Measurements from ENCODE around the gene KCTD11.

Gene KCTD11

DNA sequence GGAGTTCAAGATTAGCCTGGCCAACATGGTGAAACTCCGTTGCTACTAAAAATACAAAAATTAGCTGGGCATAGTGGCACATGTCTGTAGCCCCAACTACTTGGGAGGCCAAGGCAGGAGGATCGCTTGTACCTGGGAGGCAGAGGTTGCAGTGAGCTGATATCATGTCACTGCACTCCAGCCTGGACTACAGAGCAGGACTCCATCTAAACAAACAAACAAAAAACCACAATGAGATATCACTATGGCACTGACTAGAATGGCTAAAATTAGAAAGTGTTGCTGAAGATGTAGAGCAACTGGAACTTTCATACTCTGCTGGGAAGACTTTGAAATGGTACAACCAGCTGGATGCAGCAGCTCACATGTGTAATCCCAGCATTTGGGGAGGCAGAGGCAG lies 22.4 kb downstream of the KCTD11 start:
- no peak for DNase-seq (ENCODE audit: low read depth, low spot score)

DNA sequence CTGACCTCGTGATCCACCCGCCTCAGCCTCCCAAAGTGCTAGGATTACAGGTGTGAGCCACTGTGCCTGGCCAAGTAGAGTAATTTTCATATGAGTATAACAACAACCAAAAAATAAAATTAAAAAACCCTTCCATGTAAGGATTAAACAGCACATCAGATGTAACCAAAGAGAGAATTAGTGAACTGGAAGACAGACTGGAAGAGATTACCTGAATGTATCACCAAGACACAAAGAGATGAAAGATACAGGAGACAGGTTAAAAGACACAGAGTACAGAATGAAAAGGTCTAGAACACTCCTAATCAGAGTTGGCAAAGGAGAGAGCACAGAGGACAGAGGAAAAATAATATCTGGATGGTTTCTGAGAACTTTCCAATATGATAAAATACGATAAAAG lies 27.2 kb downstream of the KCTD11 start:
- DNase-seq (ENCODE audit: low read depth, low spot score), result no peak

DNA sequence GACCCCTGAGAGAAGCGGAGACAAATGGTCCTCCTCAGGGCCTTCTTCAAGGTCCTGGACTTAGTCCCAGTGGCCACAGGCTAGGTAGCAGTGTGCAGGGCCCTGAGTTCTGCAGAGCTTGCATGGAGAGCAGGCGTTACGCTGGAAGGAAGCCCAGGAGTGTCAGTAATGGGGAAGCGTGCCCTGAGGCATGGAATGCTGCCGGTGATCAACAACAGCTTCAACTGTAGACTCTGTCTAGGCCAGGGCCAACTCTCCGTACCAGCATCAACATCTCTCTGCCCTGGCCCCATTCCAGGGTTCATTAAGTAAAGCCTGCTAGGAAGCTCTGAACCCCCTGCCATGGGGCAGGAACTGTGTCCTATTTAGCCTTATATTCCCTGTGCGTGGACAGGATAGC lies 28.4 kb downstream of the KCTD11 start:
- no peak for DNase-seq (ENCODE audit: low read depth, low spot score)

DNA sequence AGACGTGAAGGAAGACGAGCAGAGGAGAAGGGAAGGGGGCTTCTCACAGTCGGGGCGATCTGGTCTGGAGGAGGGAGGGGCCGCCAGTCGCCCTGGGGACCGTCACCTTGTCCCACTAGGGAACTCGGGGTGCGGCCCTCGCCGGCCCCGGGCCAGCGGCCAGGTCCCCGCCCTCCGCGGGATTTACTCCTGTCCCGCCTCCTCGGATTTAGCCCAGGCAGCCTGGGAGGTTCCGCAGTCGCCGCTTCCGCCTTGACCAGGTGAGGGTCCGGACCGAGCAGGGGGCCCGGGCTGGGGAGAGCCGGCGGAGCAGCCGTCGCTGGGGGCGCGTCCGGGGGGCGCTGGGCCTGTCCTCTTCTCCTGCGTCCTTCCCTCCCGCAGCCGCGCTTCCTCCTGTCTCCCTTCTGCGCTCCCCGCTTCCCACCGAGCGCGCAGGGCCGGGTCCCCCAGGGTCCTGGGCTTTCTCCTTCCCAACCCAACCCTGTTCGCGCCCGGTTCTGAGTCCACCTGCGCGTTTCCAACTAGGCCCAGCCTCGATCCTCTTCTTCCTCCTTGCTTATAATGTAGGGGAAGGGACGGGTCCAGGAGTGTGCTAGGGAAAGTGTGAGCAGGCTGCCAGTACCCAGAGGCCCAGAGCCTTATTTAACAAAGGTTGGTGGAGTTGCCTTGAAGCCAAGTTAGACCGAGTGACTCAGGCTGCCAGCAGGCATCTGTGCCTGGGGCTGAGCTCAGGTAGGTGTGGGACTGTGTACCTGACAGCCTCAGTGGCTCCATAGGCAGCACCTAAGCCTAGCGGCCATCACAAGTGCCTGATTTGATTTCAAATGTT lies 29.1 kb downstream of the KCTD11 start, which contains the start of gene TNK1:
TSS of gene TNK1 (plus strand) at position 235 of the 829 bp plus-strand sequence. CDS start 1,838 bp downstream, outside the sequence.
- no peak for DNase-seq (ENCODE audit: low read depth, low spot score)

DNA sequence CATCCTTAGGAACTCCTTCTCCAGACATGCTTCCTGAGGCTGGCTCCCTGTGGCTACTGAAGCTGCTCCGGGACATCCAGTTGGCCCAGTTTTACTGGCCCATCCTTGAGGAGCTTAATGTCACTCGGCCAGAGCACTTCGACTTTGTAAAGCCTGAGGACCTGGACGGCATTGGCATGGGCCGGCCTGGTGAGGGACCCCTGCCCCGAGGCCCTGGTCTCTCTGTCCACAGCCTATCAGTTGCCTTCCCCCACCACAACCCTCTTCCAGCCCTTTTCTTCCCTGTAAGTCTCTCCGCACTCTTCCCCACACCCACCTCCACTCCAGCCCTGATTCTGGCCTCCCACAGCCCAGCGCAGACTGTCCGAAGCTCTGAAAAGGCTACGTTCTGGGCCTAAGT lies 30.9 kb downstream of the KCTD11 start:
- DNase-seq (ENCODE audit: low read depth, low spot score), result no peak

DNA sequence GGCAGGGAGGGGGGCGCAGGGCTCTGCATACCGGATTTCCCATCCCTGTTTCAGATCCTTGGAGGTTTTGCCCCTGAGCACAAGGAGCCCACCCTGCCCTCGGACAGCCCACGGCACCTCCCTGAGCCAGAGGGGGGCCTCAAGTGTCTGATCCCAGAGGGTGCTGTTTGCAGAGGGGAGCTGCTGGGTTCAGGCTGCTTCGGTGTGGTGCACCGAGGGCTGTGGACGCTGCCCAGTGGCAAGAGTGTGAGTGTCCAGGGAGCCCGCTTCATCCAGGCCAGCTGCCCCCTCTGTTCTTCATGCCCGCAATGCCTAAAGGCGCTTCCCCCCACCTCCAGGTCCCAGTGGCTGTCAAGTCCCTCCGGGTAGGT lies 31.4 kb downstream of the KCTD11 start:
- DNase-seq (ENCODE audit: low read depth, low spot score), result no peak

DNA sequence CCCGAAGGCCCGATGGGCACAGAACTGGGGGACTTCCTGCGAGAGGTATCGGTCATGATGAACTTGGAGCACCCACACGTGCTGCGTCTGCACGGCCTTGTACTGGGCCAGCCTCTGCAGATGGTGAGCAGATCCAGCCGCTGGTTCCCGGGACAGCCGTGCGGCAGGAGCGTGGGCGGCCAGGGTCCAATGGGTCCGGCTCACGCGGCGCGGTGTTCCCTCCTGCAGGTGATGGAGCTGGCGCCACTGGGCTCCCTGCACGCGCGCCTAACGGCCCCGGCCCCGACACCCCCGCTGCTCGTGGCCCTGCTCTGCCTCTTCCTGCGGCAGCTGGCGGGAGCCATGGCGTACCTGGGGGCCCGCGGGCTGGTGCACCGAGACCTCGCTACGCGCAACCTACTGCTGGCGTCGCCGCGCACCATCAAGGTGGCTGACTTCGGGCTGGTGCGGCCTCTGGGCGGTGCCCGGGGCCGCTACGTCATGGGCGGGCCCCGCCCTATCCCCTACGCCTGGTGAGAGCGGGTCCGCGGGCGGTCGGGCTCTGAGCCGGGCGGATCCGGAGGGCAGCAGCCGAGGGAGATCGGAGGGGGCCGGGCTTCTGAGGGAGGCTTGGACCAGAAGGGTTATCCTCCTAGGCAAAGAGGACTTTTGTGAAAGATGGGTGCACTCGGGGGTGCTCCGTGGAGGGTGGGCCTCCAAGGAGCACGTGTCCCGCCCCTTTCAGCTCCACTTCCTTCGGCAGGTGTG lies 32.0 kb downstream of the KCTD11 start:
- peak; percentile 60 for DNase-seq (ENCODE audit: low read depth, low spot score)

DNA sequence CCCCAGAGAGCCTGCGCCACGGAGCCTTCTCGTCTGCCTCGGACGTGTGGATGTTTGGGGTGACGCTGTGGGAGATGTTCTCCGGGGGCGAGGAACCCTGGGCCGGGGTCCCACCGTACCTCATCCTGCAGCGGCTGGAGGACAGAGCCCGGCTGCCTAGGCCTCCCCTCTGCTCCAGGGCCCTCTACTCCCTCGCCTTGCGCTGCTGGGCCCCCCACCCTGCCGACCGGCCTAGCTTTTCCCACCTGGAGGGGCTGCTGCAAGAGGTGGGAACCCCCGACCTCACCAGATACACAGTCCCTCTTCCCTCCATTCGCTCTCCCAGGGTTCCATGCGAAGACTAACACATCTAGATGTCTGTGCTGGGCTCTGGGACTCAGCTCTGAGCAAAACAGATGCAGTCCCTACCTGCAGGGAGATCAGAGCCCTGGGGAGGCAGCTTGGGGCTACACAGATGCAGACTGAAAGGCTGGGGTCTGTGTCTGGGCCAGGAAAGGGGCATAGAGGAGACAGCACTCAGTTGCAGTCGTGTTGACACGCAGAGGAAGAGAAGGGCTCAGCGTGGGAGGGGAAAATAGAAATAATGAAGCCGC lies 32.6 kb downstream of the KCTD11 start:
- no peak for DNase-seq (ENCODE audit: low read depth, low spot score)

DNA sequence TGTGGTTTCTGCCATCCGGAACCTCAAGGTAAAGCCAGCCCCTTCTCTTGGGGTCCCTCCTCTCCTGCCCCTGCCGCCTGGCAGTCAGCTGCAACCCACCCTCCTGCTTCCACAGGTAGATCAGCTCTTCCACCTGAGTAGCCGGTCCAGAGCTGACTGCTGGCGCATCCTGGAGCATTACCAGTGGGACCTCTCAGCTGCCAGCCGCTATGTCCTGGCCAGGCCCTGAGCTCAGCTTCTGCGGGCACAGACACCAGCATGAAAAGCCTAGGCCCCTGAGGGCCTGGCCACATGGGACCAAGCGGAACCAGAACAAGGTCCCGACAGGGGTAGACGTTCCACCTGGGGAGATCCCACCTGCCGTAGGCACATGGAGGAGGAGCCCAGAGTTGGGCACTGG lies 36.9 kb downstream of the KCTD11 start:
- no peak for DNase-seq (ENCODE audit: low read depth, low spot score)

DNA sequence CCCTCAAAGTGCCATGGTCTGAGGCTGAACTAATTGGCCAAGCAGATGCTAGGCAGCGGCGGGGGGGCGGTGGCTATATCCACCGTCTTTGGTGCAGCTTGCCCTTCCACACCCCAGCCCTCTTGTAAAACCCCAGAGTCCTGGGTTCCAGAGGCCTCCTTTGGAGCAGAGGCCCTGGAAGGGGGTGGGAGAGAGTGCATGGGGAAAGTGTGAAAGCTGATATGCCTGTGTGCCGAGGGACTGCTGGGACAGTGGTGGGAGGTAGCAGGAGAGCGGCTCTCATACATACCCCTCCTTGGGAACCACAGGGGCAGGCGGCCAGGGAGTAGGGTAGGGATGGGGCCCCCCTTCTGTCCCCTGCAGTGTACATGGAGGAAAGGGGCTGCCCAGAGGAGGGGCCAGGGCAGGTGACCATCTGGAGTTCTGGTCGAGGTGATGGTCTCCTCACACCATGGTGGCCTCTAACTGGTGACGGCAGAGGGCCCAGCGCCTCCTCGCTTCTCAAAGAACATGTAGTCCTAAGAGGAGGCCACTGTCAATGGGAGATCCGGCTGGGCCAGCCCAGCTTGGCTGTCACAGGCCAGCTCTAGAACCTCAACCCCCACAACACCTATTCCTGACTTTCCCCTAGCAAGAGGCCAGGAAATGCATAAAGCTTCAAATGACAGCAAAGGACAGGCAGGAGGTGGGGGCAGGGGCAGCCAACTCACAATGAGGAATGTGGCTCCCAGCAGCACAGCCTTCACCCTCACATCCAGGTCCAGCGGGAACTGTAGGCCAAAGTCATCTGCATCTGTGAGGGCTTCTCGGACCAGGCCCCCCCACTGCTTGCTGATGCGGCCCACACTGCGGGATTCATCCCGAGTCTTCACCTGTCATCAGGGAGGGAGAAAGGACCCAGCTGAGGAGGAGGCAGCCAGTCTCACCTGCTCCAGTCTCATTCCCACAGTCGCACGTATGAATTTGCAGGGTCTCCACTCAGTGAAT lies 38.3 kb downstream of the KCTD11 start:
- no peak for DNase-seq (ENCODE audit: low read depth, low spot score)

DNA sequence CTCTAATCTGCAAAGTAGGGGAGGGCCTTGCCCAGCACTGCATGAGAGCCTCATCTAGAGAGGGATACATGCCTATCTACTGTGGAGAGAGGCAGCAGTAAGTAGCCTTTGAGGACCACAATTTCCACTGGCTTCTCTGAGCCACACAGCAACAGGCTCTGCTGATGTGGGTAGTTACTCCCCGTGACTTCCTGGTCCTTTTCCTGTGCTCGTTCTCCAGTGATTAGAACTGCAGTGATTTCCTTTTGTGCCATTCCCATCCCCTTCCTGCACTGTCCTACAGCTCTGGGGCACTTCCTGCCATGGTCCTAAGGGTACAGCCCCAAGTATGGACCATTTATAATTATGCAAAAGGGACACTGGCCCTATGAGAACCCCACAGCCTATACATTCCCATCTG lies 39.3 kb downstream of the KCTD11 start:
- DNase-seq (ENCODE audit: low read depth, low spot score), result no peak

DNA sequence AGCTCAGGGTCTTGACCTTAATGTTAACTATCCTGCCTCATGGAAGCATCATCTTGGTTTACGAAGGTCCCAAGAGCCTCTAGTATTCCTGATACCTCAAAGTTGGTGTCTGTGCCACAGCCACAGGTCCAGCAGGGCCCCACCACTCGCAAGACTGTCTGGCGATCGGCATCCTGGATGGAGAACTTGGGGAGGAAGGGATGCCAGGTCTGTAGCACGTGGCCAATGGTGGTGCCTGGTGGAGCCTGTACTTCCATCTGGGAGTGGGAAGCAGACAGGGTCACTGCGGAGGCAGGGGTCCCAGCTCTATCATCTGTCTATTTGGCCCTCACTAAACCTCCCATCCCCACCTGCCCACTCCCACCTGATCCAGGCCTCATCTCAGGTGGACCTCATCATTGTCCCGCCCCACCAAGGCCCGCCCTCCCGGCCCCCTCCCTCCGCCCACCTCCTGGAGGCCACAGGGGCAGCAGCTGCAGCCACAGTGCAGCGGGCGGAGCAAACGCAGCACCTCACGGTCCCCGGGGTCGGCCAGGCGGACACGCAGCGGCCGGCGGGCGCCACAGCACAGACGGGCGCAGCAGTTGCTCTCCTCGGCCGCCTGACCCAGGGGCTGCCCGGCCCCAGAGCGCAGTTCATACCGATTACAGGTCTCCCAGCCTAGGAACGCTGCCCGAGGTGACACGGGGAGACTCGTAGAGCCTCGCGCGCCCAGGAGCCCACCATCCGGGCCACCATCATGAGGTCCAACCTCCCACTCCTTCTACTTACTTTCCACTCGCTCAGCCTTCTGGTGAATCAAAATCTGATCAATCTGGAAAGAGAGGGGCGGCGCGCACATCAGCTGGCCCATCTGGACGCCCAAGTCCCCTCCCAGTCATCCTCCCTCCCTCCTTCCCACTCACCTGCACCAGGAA lies 41.0 kb downstream of the KCTD11 start:
- DNase-seq (ENCODE audit: low read depth, low spot score), result no peak

DNA sequence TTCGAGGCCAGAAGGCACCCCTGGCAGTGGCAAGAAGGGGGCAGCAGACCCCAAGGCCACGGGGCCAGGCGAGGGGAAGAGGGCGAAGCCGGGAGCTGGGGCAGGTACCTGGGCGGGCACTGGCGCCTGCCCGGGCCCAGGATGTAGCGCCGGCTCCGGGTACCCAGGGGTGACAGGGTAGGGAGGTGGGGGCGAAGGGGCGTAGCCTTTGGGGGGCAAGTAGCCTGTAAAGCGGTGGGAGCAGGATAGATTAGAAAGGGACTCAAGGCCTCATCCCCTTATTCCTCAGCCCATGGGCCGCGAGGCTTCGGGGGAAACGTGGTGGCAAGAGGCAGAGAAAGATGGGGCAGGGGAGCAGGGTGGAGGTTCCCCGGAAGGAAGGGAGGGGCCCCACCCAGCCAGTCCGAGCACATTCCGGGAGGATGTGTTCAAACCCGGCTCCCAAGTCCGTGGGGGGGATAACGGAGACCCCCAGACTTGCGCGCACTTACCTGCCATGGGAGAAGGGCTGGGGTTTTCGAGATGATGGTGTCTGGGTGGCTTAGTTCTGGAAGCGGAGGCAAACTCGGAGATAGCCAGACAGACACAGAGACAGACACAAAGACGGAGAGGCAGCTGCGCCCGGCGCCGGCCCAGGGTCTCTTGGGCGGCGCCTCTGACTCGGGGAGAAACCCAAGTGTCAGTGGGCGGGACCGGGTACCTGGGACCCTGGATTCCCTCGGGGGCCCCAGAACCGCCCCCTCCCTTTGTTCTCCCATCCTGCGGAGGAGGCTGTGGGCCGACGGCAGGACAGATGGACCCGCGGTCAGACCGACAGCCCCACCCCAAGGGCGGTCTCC lies 41.9 kb downstream of the KCTD11 start:
- no peak for DNase-seq (ENCODE audit: low read depth, low spot score)

DNA sequence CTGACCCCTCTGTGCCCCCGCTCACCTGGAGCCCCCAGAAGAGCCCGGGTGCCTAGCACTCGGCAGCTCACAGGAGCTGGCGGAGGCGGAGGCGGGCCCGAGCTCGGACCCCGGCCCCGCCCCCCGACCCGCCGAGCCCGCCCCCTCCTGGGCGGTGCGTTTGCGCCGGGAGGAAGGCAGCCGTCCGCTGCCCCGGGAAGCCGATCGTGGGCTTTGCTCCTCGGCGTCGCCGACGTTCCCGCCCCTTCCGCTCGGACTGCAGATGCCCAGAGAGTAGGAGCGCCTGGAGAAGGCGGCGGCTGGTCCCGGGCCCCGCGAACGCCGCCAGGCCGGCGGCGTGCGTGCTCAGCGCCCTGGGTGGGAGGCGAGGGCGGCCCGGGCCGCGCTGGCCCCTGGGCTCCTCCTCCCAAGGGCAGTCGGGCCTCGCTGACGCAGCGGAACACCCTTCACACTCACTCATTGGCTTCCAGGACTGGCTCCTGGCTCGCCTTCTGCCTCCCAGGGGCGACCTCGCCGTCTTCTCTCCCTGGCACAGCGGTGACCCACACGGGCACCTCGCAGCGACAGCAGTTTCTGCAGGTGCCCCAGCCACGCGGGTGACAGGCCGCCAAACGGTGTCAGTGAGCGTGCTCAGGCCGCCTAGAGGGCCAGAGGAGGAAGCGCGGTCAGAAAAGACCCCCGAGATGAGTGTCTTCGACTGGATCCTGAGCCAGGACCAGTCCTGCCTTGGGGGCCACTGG lies 42.7 kb downstream of the KCTD11 start, which contains the start of gene PLSCR3:
TSS of gene PLSCR3 (minus strand) at position 74 of the 740 bp plus-strand sequence. CDS start 415 bp downstream, outside the sequence.
- DNase-seq (ENCODE audit: low read depth, low spot score), result peak; percentile 62

DNA sequence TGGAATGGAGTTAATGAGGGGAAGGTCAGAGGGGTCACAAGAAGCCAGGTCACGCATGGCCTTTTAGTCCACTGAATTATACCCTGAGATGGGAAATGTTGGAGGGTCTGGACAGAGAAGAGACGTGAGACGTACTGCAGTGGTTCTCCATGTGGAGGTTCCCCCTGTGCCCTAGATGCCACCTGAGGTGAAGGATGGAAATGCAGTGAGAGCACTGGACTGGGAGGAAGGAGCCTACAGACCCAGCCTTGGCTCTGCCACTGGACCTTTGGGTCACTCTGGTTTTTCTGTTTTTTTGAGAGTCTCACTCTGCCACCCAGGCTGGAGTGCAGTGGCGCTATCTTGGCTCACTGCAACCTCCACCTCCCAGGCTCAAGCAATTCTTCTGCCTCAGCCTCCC lies 44.2 kb downstream of the KCTD11 start:
- DNase-seq (ENCODE audit: low read depth, low spot score), result no peak

DNA sequence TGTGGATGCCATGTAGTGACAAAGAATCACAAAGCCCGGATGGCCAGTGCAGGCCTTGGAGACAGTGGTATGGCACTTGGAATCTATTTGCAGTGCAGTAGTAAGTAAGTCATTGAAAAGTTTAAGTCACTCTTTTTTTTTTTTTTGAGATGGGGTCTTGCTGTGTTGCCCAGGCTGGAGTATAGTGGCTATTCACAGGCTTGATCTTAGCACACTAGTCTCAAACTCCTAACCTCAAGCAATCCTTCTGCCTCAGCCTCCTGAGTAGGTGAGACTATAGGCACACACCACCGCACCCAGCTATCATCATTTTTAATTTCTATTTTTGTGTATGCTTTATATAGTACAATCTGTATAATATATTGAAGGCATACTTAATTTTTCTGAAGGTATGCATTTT lies 46.6 kb downstream of the KCTD11 start:
- no peak for DNase-seq (ENCODE audit: low read depth, low spot score)

DNA sequence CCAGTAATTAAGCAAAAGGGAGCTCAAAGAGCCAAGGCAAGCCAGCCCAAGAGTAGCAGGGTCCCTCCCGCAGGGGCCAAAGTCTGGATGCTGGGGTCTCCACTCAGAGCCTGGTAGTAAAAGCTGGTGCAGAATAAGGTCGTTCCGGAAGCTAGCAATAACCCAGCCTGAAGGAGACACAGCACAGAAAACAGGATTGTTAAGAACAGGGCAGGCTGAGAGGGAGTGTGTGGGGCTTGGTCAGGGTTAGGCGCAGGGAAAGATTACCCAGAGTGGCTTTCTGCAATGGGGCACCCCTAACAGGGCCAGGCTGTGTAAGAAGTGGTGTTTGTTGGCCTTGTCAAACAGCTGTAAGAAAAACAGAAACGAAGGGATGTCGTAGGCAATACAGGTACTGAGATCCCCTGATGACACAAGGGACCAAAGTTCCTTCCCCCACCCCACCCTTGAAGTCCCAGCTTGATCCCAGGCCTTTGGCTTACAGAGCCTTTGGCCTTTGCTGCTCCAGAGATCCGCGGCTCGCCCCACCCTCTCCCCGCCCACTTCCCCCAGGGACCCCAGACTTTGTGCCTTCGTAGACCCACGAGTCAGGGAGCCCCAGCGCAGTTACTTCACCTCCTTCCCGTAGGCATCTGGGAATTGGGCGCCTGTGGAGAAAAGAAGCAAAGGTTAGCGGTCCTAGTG lies 51.2 kb downstream of the KCTD11 start:
- DNase-seq (ENCODE audit: low read depth, low spot score), result no peak

DNA sequence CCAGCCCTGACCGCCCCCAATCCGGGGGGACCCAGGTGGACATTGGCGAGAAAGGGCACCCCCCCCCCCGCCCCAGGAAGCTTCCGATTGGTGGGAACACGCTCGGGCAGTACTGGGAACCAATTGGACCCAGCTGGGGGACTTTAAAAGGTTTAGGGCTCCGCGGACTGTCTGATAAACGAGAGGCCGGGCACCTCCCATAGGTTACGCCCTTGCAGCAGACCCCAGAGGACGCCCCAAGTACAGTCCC lies 51.7 kb downstream of the KCTD11 start:
- DNase-seq (ENCODE audit: low read depth, low spot score), result no peak
